GM10266 (cell line): ENCODE measurements around the gene CACNG5.

ENCODE experiments used
- DNase-seq: peaks from one replicate; pipeline ENCODE4 v3.0.0; 2012; ENCODE audit errors: extremely low spot score
- CTCF ChIP-seq: IDR thresholded peaks from 2 replicates; pipeline ENCODE4 v1.5.1; 2012; ENCODE audit warnings: mild to moderate bottlenecking, low read depth; ENCODE audit not compliant: control insufficient read depth, insufficient read depth; ENCODE audit errors: missing control alignments

Gene CACNG5

GRCh38 chr17:66839616-66840015, 4.7 kb downstream of the CACNG5 start:
- DNase-seq = no peak
- no peak for TF ChIP-seq CTCF

GRCh38 chr17:66840061-66840460, 5.1 kb downstream of the CACNG5 start:
- DNase-seq = no peak

GRCh38 chr17:66841328-66841727, 6.4 kb downstream of the CACNG5 start:
- DNase-seq = no peak
- no peak for TF ChIP-seq CTCF

More at GRCh38 chr17:66840061-66840460, 5.1 kb downstream of the CACNG5 start:
- TF ChIP-seq CTCF = no peak

GRCh38 chr17:66841744-66842143, 6.8 kb downstream of the CACNG5 start:
- DNase-seq = no peak
- no peak for TF ChIP-seq CTCF

- no peak for TF ChIP-seq CTCF
- DNase-seq = no peak
Measured at GRCh38 chr17:66842505-66842904, 7.6 kb downstream of the CACNG5 start.

GRCh38 chr17:66842959-66843358, 8.0 kb downstream of the CACNG5 start:
- DNase-seq = no peak
- TF ChIP-seq CTCF = no peak

GRCh38 chr17:66843627-66844026, 8.7 kb downstream of the CACNG5 start:
- no peak for TF ChIP-seq CTCF
- no peak for DNase-seq
